RWPE2 (cell line): ENCODE data around the gene MPHOSPH9.

Experiments
- ATAC-seq: fragments of 200-7000 bp; cut with Tn5 transposase; 3 replicates; pipeline ENCODE4 v1.9.1; 2021; ENCODE audit warnings: low read depth
- DNase-seq: peaks from one replicate; pipeline ENCODE4 v3.0.0-alpha.2; 2020; ENCODE audit warnings: low spot score
- H3K27ac ChIP-seq: fragments of 450-650 bp; 2 replicates; pipeline ENCODE4 v1.5.1; 2017; ENCODE audit warnings: mild to moderate bottlenecking; ENCODE audit not compliant: poor library complexity, severe bottlenecking
- H3K27me3 ChIP-seq: fragments of 250-450 bp; sonication (Bioruptor Pico); 2 replicates; pipeline ENCODE4 v1.5.1; 2021; ENCODE audit warnings: mild to moderate bottlenecking, moderate library complexity; ENCODE audit not compliant: insufficient read depth, poor library complexity, severe bottlenecking
- H3K36me3 ChIP-seq: fragments of 250-450 bp; sonication (Bioruptor Pico); 2 replicates; pipeline ENCODE4 v1.5.1; 2020; ENCODE audit warnings: low read depth, mild to moderate bottlenecking, moderate library complexity
- H3K4me1 ChIP-seq: fragments of 250-450 bp; sonication (Bioruptor Pico); 2 replicates; pipeline ENCODE4 v1.5.1; 2021; ENCODE audit warnings: mild to moderate bottlenecking, moderate library complexity; ENCODE audit not compliant: insufficient read depth, poor library complexity, severe bottlenecking
- H3K4me3 ChIP-seq: fragments of 250-450 bp; sonication (Bioruptor Pico); 2 replicates; pipeline ENCODE4 v1.5.1; 2021; ENCODE audit warnings: mild to moderate bottlenecking, moderate library complexity; ENCODE audit not compliant: severe bottlenecking
- H3K9me3 ChIP-seq: fragments of 250-450 bp; sonication (Bioruptor Pico); 2 replicates; pipeline ENCODE4 v1.5.1; 2021; ENCODE audit warnings: mild to moderate bottlenecking, moderate library complexity; ENCODE audit not compliant: severe bottlenecking
- TF ChIP-seq, protein P1 (sequence below): fragments of 450-650 bp; IDR thresholded peaks from one replicate; pipeline ENCODE4 v1.5.1; 2017; ENCODE audit warnings: mild to moderate bottlenecking, moderate library complexity; ENCODE audit not compliant: poor library complexity, severe bottlenecking

MPHOSPH9 gene

GRCh38 chr12:123237646-123238329 is 4.8 kb upstream of the MPHOSPH9 start:
- H3K27me3 ChIP-seq, result no peaks in the 10 kb centered on the region
- TF ChIP-seq, protein P1, sequence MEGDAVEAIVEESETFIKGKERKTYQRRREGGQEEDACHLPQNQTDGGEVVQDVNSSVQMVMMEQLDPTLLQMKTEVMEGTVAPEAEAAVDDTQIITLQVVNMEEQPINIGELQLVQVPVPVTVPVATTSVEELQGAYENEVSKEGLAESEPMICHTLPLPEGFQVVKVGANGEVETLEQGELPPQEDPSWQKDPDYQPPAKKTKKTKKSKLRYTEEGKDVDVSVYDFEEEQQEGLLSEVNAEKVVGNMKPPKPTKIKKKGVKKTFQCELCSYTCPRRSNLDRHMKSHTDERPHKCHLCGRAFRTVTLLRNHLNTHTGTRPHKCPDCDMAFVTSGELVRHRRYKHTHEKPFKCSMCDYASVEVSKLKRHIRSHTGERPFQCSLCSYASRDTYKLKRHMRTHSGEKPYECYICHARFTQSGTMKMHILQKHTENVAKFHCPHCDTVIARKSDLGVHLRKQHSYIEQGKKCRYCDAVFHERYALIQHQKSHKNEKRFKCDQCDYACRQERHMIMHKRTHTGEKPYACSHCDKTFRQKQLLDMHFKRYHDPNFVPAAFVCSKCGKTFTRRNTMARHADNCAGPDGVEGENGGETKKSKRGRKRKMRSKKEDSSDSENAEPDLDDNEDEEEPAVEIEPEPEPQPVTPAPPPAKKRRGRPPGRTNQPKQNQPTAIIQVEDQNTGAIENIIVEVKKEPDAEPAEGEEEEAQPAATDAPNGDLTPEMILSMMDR, result peak; percentile 94
- DNase-seq (no peak), ATAC-seq (peak; percentile 13; the same call in 1 of the 3 replicates)
- H3K27ac ChIP-seq, result no peak overlapping the region
- no peaks in the 10 kb centered on the region for H3K9me3 ChIP-seq
- no peak overlapping the region for H3K4me3 ChIP-seq
- H3K36me3 ChIP-seq, result peaks cover 40% of the 10 kb centered on the region
- peaks cover 13% of the 10 kb centered on the region for H3K4me1 ChIP-seq

- Histone ChIP-seq H3K27ac (peak overlapping the region; percentile 44), H3K4me3 (peak overlapping the region; percentile 56), H3K4me1 (peaks cover 22% of the 10 kb centered on the region), H3K27me3 (no peaks in the 10 kb centered on the region), H3K36me3 (peaks cover 36% of the 10 kb centered on the region), H3K9me3 (no peaks in the 10 kb centered on the region)
- peak; percentile 9 for ATAC-seq
- DNase-seq, result no peak
- TF ChIP-seq, protein P1, result no peak
Observed at GRCh38 chr12:123233505-123234308, 766 bp upstream of the MPHOSPH9 start.

DNA sequence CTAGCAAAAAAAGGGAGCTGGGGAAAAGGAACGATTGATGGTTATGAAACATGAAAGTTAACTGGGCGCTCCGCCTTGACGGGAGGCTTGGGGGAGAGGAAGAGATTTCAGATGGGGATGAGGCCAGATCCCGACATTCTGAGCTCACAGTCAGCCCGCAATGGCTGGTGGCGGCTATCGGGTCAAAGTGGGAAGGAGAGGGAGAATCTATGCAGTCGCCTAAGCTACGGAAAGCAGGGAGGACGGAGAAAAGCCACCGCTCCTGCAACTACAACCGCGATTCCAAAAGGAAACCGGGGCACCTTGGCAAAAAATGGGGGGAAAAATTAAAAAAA is 502 bp downstream of the MPHOSPH9 start:
- DNase-seq, result no peak
- peak overlapping the region; percentile 44 for H3K27ac ChIP-seq
- no peaks in the 10 kb centered on the region for H3K9me3 ChIP-seq
- TF ChIP-seq, protein P1, result no peak
- H3K4me3 ChIP-seq, result peak overlapping the region; percentile 56
- peak; percentile 9; the same call in 1 of the 3 replicates for ATAC-seq
- no peaks in the 10 kb centered on the region for H3K27me3 ChIP-seq
- peaks cover 21% of the 10 kb centered on the region for H3K4me1 ChIP-seq
- peaks cover 34% of the 10 kb centered on the region for H3K36me3 ChIP-seq

GRCh38 chr12:123231931-123232330 is 1.0 kb downstream of the MPHOSPH9 start:
- peak overlapping the region; percentile 56 for H3K4me3 ChIP-seq
- TF ChIP-seq, protein P1, result no peak
- peaks cover 35% of the 10 kb centered on the region for H3K36me3 ChIP-seq
- DNase-seq, result no peak
- H3K4me1 ChIP-seq, result peaks cover 21% of the 10 kb centered on the region
- ATAC-seq, result no peak
- no peaks in the 10 kb centered on the region for H3K27me3 ChIP-seq
- H3K27ac ChIP-seq, result peak overlapping the region; percentile 44
- no peaks in the 10 kb centered on the region for H3K9me3 ChIP-seq
